GM18868 (cell line): ENCODE measurements around the gene SORL1.

Source experiments
- ATAC-seq: cut with Tn5 transposase; IDR thresholded peaks from one replicate; pipeline ENCODE4 v1.9.1; 2021; ENCODE audit warnings: mild to moderate bottlenecking, moderate library complexity; ENCODE audit not compliant: unreplicated experiment

SORL1 gene

GRCh38 chr11:121472312-121472711, 20.2 kb downstream of the SORL1 start:
- ATAC-seq: no peak

GRCh38 chr11:121473064-121473777, 21.1 kb downstream of the SORL1 start:
- no peak for ATAC-seq

- ATAC-seq: no peak
Measured at GRCh38 chr11:121474680-121475079, 22.6 kb downstream of the SORL1 start.

- no peak for ATAC-seq
Measured at GRCh38 chr11:121476379-121477032, 24.4 kb downstream of the SORL1 start.

GRCh38 chr11:121478226-121478894, 26.2 kb downstream of the SORL1 start:
- ATAC-seq: no peak

- ATAC-seq: no peak
Measured at GRCh38 chr11:121478895-121479697, 27.0 kb downstream of the SORL1 start.

- ATAC-seq: no peak
Measured at GRCh38 chr11:121479698-121480238, 27.7 kb downstream of the SORL1 start.

GRCh38 chr11:121481484-121482230, 29.5 kb downstream of the SORL1 start:
- peak; percentile 50 for ATAC-seq

- ATAC-seq: peak; percentile 77
Measured at GRCh38 chr11:121482231-121483129, 30.4 kb downstream of the SORL1 start.

GRCh38 chr11:121483805-121484480, 31.8 kb downstream of the SORL1 start:
- ATAC-seq: no peak

GRCh38 chr11:121485216-121485615, 33.1 kb downstream of the SORL1 start:
- no peak for ATAC-seq

GRCh38 chr11:121486054-121486453, 33.9 kb downstream of the SORL1 start:
- no peak for ATAC-seq

GRCh38 chr11:121487191-121487590, 35.1 kb downstream of the SORL1 start:
- ATAC-seq: no peak

GRCh38 chr11:121488170-121488569, 36.1 kb downstream of the SORL1 start:
- ATAC-seq: no peak

GRCh38 chr11:121488641-121489040, 36.5 kb downstream of the SORL1 start:
- ATAC-seq: no peak

GRCh38 chr11:121489823-121490222, 37.7 kb downstream of the SORL1 start:
- ATAC-seq: no peak

GRCh38 chr11:121494355-121495099, 42.4 kb downstream of the SORL1 start:
- peak; percentile 82 for ATAC-seq
